Kidney (tissue), 14 donors: Measurements from ENCODE around the gene IST1. TPM values are rescaled to one million over a fixed set of nuclear protein-coding genes. Genes with fewer than 3 reads are reported as not detected.

ENCODE experiments used
- DNase-seq, 5 donors: peaks; one replicate each; pipeline ENCODE4 v3.0.0-alpha.2; 2013 to 2020
- FAIRE-seq: peaks from 2 replicates; lab custom pipeline; 2012; peaks lifted over from hg19 to GRCh38; lab: Jason Lieb, UNC
- H3K27ac ChIP-seq, 2 donors: one replicate each; pipeline ENCODE4 v1.7.0; 2013; ENCODE audit warnings: low read depth in 2 of 2, low read length in 2 of 2, inconsistent platforms in 1 of 2
- H3K27me3 ChIP-seq: one replicate; pipeline ENCODE4 v1.7.1; 2013; ENCODE audit warnings: low read length, inconsistent platforms; ENCODE audit not compliant: control insufficient read depth, insufficient read depth
- H3K36me3 ChIP-seq, 3 donors: one replicate each; pipeline versions ENCODE4 v1.7.0 to v1.7.1; 2013; ENCODE audit warnings: low read length in 3 of 3, control low read depth in 1 of 3, inconsistent platforms in 1 of 3; ENCODE audit not compliant: insufficient read depth in 3 of 3, control insufficient read depth in 2 of 3
- H3K4me1 ChIP-seq, 3 donors: one replicate each; pipeline versions ENCODE4 v1.7.0 to v1.7.1; 2013; ENCODE audit warnings: low read length in 3 of 3, inconsistent platforms in 1 of 3, low read depth in 1 of 3; ENCODE audit not compliant: control insufficient read depth in 2 of 3, insufficient read depth in 2 of 3
- H3K4me3 ChIP-seq, 3 donors: one replicate each; pipeline versions ENCODE4 v1.7.0 to v1.8.1; 2013; ENCODE audit warnings: low read length in 3 of 3, control low read depth in 1 of 3, inconsistent platforms in 1 of 3
- H3K9ac ChIP-seq, 3 donors: one replicate each; pipeline versions ENCODE4 v1.7.0 to v1.7.1; 2013; ENCODE audit warnings: low read length in 3 of 3, control low read depth in 1 of 3, inconsistent platforms in 1 of 3
- H3K9me3 ChIP-seq, 3 donors: one replicate each; pipeline versions ENCODE4 v1.7.0 to v1.7.1; 2013; ENCODE audit warnings: low read length in 3 of 3, control low read depth in 1 of 3, inconsistent platforms in 1 of 3; ENCODE audit not compliant: control insufficient read depth in 2 of 3, insufficient read depth in 1 of 3
- intact Hi-C: fragments of 100-400 bp; cut with DNase I; formaldehyde crosslinking; loops from one replicate; pipeline ENCODE4 v1.11.1; 2022
- polyA plus RNA-seq: library from polyadenylated mRNA; stranded (reverse); fragments of 350-450 nt; fragmentation: Illumina TruSeq; extraction: RNeasy Lipid Tissue Mini Kit (QIAGEN cat#74804); gene quantifications from one replicate; pipeline ENCODE4 v1.2.3, GENCODE V29; 2014; ENCODE audit warnings: low read depth, low replicate concordance; ENCODE audit not compliant: insufficient read depth
- total RNA-seq: library from RNA; stranded (reverse); fragmentation: NEBNext Ultra II Directional; extraction: Animal tissue kit (Norgen Biotek cat#: 25700); gene quantifications from one replicate; pipeline ENCODE4 v1.2.1, GENCODE V29; 2021
- TF ChIP-seq, protein P1 (sequence below): IDR thresholded peaks from 3 replicates; pipeline ENCODE4 v1.5.1; 2012; ENCODE audit warnings: mild to moderate bottlenecking, moderate library complexity, borderline replicate concordance; ENCODE audit not compliant: insufficient read depth; ENCODE audit errors: extremely low read depth
- donor health status: control.
- donor health status: control.
- donor health status: control.
- donor health status: control.
- donor health status: control.
- donor health status: DM: yes; HTN: yes; CAD: no.
- donor health status: Normal renal cell carcinoma (clear cell type).

The IST1 gene
- total and polyA plus RNA-seq, 2 donors from 2014 or later = 138 to 220 TPM

DNA sequence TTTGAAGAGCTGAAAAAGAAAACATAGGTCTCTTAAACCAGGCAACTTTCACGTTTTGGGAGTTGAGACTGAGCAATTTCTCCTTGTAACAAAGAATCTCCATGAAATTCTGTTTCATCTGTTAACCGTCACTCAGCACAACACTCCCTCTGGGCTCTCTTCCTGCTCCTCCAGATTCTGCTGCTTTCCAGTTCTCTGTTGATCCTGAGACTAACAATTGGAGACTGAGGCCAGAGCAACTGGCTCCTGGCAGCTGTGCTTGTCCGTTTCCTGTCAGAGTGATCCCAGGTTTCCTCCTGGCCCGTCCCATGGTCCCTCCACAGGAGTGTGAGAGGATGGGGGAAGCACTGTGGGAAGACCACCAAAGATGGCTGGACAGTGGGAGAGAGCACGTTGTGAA is 32.5 kb downstream of the IST1 start:
- no peak for DNase-seq
- peaks cover 9 to 40% (median 29%) of the 10 kb centered on the region in 3 donors for H3K36me3 ChIP-seq
- no peak overlapping the region for H3K4me3 ChIP-seq
- intact Hi-C loops = no loop called here
- H3K4me1 ChIP-seq = peaks cover 0 to 7% (median 4%) of the 10 kb centered on the region in 3 donors
- H3K27me3 ChIP-seq = no peaks in the 10 kb centered on the region
- TF ChIP-seq, protein P1, sequence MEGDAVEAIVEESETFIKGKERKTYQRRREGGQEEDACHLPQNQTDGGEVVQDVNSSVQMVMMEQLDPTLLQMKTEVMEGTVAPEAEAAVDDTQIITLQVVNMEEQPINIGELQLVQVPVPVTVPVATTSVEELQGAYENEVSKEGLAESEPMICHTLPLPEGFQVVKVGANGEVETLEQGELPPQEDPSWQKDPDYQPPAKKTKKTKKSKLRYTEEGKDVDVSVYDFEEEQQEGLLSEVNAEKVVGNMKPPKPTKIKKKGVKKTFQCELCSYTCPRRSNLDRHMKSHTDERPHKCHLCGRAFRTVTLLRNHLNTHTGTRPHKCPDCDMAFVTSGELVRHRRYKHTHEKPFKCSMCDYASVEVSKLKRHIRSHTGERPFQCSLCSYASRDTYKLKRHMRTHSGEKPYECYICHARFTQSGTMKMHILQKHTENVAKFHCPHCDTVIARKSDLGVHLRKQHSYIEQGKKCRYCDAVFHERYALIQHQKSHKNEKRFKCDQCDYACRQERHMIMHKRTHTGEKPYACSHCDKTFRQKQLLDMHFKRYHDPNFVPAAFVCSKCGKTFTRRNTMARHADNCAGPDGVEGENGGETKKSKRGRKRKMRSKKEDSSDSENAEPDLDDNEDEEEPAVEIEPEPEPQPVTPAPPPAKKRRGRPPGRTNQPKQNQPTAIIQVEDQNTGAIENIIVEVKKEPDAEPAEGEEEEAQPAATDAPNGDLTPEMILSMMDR = no peak
- FAIRE-seq = no peak
- H3K27ac ChIP-seq = no peak overlapping the region
- no peak overlapping the region for H3K9ac ChIP-seq
- H3K9me3 ChIP-seq = no peaks in the 10 kb centered on the region

- DNase-seq = no peak
- H3K9me3 ChIP-seq = no peaks in the 10 kb centered on the region
- peaks cover 0 to 7% (median 4%) of the 10 kb centered on the region in 3 donors for H3K4me1 ChIP-seq
- H3K27me3 ChIP-seq = no peaks in the 10 kb centered on the region
- H3K36me3 ChIP-seq = peaks cover 4 to 28% (median 22%) of the 10 kb centered on the region in 3 donors
- TF ChIP-seq, protein P1 = no peak
- FAIRE-seq = no peak
- intact Hi-C loops = no loop called here
- H3K4me3 ChIP-seq = no peak overlapping the region
- H3K9ac ChIP-seq = no peak overlapping the region
- H3K27ac ChIP-seq = no peak overlapping the region
Observed at GRCh38 chr16:71929048-71929447, 33.7 kb downstream of the IST1 start.

DNA sequence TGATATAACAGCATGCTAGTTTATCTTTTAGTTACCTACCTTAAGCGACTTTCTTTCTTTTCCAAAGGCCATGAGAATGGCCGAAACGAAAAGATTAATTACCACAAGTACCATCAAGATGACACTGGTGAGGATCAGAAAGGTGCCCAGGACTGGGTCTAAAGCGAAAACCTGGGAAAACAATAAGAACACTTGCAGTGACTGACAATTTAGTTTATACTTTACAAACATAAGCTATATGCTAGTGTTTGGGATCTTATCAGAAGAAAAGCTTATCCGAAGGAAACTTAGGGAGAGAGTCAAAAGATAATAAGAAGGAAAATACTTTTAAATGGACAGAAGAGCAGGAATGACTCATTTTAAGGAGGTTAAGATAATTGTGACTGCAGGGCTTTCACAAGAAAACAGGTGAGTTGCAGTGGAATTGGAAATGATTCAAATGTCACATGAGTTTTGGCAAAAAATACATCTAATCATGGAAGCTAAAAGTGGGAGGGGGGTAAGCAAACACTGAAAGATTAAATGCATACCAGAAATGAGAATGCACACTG is 34.8 kb downstream of the IST1 start:
- no peak overlapping the region for H3K4me3 ChIP-seq
- H3K9ac ChIP-seq = no peak overlapping the region
- TF ChIP-seq, protein P1 = no peak
- intact Hi-C loops = no loop called here
- peaks cover 0 to 7% (median 4%) of the 10 kb centered on the region in 3 donors for H3K4me1 ChIP-seq
- peaks cover 4 to 21% (median 18%) of the 10 kb centered on the region in 3 donors for H3K36me3 ChIP-seq
- FAIRE-seq (no peak), DNase-seq (no peak)
- no peak overlapping the region for H3K27ac ChIP-seq
- no peaks in the 10 kb centered on the region for H3K9me3 ChIP-seq
- no peaks in the 10 kb centered on the region for H3K27me3 ChIP-seq
